ENCODE measurements around the gene TLDC2.
"Not testable (repeated sequence)": the region's sequence is repeated elsewhere in the genome, so short reads cannot be mapped to it uniquely, and the experiment has no call there.

DNA sequence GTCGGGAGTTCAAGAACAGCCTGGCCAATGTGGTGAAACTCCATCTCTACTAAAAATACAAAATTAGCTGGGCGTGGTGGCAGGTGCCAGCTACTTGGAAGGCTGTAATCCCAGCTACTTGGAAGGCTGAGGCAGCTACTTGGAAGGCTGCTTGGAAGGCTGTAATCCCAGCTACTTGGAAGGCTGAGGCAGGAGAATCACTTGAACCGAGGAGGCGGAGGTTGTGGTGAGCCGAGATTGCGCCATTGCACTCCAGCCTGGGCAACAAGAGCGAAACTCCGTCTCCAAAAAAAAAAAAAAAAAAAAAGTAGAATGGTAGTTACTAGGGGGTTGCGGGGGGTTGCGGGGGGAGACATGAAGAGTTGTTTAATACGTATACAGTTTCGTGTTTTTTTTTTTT lies 56.1 kb downstream of the TLDC2 start:
- TF ChIP-seq POLR2A (IDR thresholded peaks at IDR 0.05; ENCODE audit: low read length); GATA1 (IDR thresholded peaks at IDR 0.05; ENCODE audit: low read depth, low read length): not testable (repeated sequence)

All from erythroblast (primary cell).